Osteoblast (primary cell): Measurements from ENCODE around the gene FUT1. TPM values are rescaled to one million over a fixed set of nuclear protein-coding genes. Genes with fewer than 3 reads are reported as not detected.

ENCODE experiments used
- DNase-seq: peaks from one replicate; pipeline ENCODE4 v3.0.0; 2011; ENCODE audit warnings: low spot score, mixed read lengths; ENCODE audit not compliant: insufficient read length; ENCODE audit errors: missing footprints
- H2AFZ ChIP-seq: 2 replicates; pipeline ENCODE4 v1.6.0; 2011; ENCODE audit warnings: mild to moderate bottlenecking, low read length
- H3K27ac ChIP-seq: 2 replicates; pipeline ENCODE4 v1.5.1; 2011; ENCODE audit warnings: mild to moderate bottlenecking, low read depth, low read length, moderate library complexity
- H3K27me3 ChIP-seq: 2 replicates; pipeline ENCODE4 v1.6.0; 2012; ENCODE audit warnings: mild to moderate bottlenecking, control low read depth, inconsistent platforms, low read length, moderate library complexity; ENCODE audit not compliant: insufficient read depth
- H3K36me3 ChIP-seq: 2 replicates; pipeline ENCODE4 v1.5.1; 2011; ENCODE audit warnings: mild to moderate bottlenecking, low read length, control low read depth, moderate library complexity; ENCODE audit not compliant: insufficient read depth
- H3K4me1 ChIP-seq: 2 replicates; pipeline ENCODE4 v1.5.1; 2011; ENCODE audit warnings: mild to moderate bottlenecking, low read length, control low read depth, moderate library complexity; ENCODE audit not compliant: insufficient read depth
- H3K4me2 ChIP-seq: 2 replicates; pipeline ENCODE4 v1.6.0; 2011; ENCODE audit warnings: mild to moderate bottlenecking, low read length; ENCODE audit not compliant: insufficient read depth
- H3K4me3 ChIP-seq: fragments of 200-600 bp; sonication (generic); 3 replicates; pipeline ENCODE4 v1.5.1; 2012; ENCODE audit warnings: mild to moderate bottlenecking, low read length, inconsistent platforms; ENCODE audit not compliant: insufficient read depth
- H3K79me2 ChIP-seq: 2 replicates; pipeline ENCODE4 v1.6.0; 2012; ENCODE audit warnings: mild to moderate bottlenecking, low read length, control low read depth, inconsistent platforms; ENCODE audit not compliant: insufficient read depth
- H3K9me3 ChIP-seq: 2 replicates; pipeline ENCODE4 v1.5.1; 2011; ENCODE audit warnings: low read depth, low read length, control low read depth
- H4K20me1 ChIP-seq: 2 replicates; pipeline ENCODE4 v1.6.0; 2012; ENCODE audit warnings: mild to moderate bottlenecking, low read length, control low read depth; ENCODE audit not compliant: insufficient read depth
- total RNA-seq: library from RNA; depleted of rRNA; stranded (reverse); fragments of >200 nt; gene quantifications from 2 replicates; pipeline ENCODE4 v1.2.3, GENCODE V29; 2012
- TF ChIP-seq, protein P1 (sequence below): IDR thresholded peaks from 2 replicates; pipeline ENCODE4 v1.5.1; 2011; ENCODE audit warnings: mild to moderate bottlenecking, low read depth, low read length, moderate library complexity; ENCODE audit errors: extremely low read depth

The FUT1 gene
- total RNA-seq, 1 donor: under 0.01 TPM

DNA sequence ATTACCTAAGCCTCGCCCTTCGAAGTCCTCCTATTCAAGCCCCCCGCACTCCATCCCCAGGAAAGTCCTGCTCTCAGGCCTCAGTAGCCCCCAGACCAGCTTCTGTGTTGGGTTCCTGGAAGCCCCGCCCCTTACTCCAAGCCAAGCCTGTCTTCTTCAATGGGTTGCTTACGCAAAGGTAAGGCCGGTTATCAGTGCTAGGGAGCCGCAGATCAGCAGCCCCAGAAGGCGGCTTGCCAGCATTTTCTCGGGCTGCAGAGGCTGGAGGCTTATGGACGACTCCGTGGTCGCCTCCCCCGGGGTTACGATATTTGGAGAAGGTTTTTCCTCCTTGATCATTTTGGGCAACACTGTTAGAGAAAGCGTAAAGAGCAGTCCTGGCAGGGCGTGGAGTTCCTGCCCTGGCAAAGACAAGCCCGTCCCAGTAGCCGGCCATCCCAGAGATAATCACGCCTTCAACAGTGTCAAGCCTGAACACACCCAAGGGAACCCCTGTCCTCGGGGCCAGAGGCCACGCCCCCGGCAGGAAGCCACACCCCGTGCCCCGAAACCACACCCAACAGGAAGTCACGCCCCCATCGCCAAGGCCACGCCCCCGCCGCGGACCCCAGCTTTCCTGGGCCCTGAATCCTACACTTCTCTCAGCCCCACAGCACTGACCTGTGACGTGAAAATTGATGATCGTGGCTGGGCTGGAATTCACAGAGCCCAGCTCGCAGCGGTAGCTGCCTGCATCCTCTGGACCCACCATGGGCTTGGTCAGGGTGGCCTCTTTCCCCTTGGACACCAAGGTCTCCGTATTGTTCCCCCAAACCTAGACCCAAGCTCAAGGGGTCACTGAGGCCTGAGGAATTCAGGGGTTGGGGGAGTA is 11.1 kb downstream of the FUT1 start:
- peaks cover 20% of the 10 kb centered on the region for H3K27me3 ChIP-seq
- H3K4me3 ChIP-seq: no peak overlapping the region
- no peaks in the 10 kb centered on the region for H4K20me1 ChIP-seq
- H2AFZ ChIP-seq: peak overlapping the region; percentile 16
- H3K79me2 ChIP-seq: no peaks in the 10 kb centered on the region
- DNase-seq: peak; percentile 78
- H3K9me3 ChIP-seq: no peaks in the 10 kb centered on the region
- no peak overlapping the region for H3K4me2 ChIP-seq
- TF ChIP-seq, protein P1, sequence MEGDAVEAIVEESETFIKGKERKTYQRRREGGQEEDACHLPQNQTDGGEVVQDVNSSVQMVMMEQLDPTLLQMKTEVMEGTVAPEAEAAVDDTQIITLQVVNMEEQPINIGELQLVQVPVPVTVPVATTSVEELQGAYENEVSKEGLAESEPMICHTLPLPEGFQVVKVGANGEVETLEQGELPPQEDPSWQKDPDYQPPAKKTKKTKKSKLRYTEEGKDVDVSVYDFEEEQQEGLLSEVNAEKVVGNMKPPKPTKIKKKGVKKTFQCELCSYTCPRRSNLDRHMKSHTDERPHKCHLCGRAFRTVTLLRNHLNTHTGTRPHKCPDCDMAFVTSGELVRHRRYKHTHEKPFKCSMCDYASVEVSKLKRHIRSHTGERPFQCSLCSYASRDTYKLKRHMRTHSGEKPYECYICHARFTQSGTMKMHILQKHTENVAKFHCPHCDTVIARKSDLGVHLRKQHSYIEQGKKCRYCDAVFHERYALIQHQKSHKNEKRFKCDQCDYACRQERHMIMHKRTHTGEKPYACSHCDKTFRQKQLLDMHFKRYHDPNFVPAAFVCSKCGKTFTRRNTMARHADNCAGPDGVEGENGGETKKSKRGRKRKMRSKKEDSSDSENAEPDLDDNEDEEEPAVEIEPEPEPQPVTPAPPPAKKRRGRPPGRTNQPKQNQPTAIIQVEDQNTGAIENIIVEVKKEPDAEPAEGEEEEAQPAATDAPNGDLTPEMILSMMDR: no peak
- peaks cover under 1% of the 10 kb centered on the region for H3K4me1 ChIP-seq
- H3K36me3 ChIP-seq: no peaks in the 10 kb centered on the region
- H3K27ac ChIP-seq: no peak overlapping the region

DNA sequence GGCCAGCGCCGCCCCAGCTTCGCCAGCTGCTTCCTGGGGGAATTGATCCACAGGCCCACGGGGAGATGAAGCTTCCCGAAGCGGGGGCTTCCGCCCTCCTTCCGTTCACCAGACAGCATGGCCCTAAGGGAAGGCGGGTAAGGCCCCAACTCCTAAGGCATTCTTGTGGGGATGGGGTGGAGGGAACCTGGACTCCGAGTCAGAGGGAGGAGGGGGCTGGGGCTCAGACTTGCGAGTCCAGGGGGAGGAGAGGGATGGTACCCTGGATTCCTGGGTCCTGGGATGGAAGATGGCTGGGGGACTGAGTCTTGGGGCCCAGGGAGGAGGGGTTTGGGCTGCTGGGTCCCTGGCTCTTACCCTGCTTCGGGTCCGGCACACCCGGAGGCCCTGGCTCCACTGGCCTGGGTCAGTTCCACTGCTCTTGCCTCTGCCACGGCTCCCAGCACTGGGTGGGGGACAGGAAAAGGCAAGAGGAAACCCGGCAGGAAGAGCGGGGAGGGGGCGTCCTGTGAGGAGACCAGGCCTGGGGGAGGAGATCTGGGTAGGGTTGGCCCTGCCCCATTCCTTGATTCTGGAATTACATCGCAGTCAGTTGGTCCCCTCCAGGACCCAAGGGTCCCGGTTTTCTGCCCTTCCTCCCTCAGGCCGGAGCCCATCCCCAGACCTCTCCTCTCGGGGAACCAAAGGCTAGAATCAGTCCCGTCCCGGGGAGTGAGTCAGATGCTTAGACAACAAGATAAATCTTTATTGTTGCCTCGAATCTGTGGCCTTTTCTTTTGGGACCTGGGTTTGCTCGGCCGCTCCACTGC is 12.1 kb downstream of the FUT1 start, which contains the start of gene RASIP1:
Gene RASIP1 (minus strand): TSS at position 447 of the 809 bp plus-strand sequence. CDS start 328 bp downstream, at position 119.
- Histone ChIP-seq H4K20me1 (no peaks in the 10 kb centered on the region), H3K79me2 (no peaks in the 10 kb centered on the region), H3K4me1 (no peaks in the 10 kb centered on the region), H3K27me3 (peaks cover 18% of the 10 kb centered on the region), H3K4me2 (no peak within 1 kb of the TSS), H2AFZ (no peak within 1 kb of the TSS), H3K9me3 (no peaks in the 10 kb centered on the region), H3K27ac (no peak within 1 kb of the TSS), H3K4me3 (no peak within 1 kb of the TSS), H3K36me3 (no peaks in the 10 kb centered on the region)
- TF ChIP-seq, protein P1: no peak
- peak; percentile 87 for DNase-seq

DNA sequence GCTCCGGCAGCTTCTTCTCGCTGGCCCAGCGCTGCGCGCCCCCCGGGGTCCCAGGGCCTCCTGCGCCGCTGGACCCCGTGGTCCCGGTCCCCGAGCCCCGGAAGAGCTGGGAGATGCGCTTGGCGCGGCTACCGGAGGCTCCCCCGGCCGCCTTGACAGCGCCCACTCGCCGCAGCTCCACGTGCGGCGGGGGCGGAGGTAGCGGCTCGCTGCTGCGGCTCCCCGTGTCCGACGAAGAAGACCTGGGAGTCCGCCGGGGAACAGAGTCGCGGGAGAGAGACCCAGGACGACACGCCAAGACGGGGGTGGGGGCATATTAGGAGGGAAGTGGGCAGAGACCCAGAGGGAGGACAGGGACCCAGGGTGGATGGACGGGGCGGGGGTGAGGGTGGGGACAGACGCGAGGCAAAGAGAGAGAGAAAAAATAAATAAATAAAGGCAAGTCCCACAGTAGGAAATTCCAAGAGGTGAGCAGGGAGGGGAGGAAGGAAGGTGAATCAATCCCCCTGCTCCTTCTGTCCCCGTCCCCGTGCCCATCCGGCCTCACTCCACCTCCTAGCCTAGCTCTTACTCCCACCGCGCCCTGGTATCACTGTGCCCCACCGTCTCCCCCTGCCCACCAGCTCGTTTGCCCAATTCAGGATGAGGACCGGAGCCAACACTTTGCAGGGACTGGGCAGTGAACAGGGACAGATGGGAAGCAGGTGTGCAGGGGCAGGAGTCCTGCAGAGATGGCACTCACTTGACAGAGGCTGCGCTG is 12.9 kb downstream of the FUT1 start:
- peak overlapping the region; percentile 39 for H3K4me3 ChIP-seq
- no peaks in the 10 kb centered on the region for H3K79me2 ChIP-seq
- no peaks in the 10 kb centered on the region for H3K9me3 ChIP-seq
- DNase-seq: peak; percentile 76
- TF ChIP-seq, protein P1: no peak
- no peak overlapping the region for H3K27ac ChIP-seq
- peak overlapping the region; percentile 51 for H3K4me2 ChIP-seq
- H3K4me1 ChIP-seq: no peaks in the 10 kb centered on the region
- H4K20me1 ChIP-seq: no peaks in the 10 kb centered on the region
- H3K27me3 ChIP-seq: peaks cover 24% of the 10 kb centered on the region
- no peak overlapping the region for H2AFZ ChIP-seq
- no peaks in the 10 kb centered on the region for H3K36me3 ChIP-seq
